ENCODE data around the gene ATXN7L2.

The ATXN7L2 gene

DNA sequence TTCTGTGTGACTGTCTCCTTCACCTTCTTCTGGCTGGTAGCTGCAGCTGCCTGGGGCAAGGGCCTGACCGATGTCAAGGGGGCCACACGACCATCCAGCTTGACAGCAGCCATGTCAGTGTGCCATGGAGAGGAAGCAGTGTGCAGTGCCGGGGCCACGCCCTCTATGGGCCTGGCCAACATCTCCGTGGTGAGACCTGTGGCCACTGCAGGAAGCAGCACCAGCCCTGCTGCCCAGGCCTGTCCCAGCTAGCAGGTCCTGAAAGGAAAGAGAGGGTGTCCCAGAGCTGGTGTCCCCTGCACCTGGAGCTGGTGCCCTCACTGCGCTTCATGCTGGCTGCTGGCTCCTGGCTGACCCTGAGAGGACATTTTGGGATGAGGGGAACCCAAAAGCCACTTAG lies 5.9 kb upstream of the ATXN7L2 start:
- DNase-seq: peak; percentile 34

DNA sequence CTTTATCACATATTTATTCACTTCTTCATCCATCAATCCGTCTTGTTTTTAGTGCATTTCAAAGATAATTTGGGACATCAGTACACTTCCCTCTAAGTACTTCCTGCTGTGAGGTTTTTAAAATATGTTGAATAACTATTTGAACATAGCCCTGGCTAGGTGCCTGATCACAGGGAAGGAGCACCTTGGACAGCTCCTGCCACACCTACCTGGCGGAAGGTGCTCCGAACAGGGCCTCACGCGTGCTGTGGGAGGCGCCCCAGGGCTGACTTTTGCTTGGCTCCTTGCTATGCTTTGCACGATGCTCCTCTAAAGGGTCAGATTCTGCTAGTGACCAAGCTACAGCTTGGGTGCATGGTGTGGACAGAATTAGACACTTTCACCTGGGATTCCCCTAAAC lies 4.9 kb upstream of the ATXN7L2 start:
- peak; percentile 51 for DNase-seq

DNA sequence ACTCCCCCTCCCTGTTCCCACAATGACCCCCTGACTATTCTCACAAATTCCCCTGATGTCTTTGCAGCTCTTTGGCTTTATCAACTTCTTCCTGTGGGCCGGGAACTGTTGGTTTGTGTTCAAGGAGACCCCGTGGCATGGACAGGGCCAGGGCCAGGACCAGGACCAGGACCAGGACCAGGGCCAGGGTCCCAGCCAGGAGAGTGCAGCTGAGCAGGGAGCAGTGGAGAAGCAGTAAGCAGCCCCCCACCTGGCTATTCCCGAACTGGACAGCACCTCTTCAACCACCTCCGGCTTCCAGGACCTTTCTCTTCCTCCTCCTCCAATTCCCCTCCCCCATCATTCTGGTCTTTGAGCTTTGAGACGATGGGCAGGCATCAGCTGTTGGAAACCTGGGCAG lies 4.4 kb upstream of the ATXN7L2 start:
- peak; percentile 32 for DNase-seq

DNA sequence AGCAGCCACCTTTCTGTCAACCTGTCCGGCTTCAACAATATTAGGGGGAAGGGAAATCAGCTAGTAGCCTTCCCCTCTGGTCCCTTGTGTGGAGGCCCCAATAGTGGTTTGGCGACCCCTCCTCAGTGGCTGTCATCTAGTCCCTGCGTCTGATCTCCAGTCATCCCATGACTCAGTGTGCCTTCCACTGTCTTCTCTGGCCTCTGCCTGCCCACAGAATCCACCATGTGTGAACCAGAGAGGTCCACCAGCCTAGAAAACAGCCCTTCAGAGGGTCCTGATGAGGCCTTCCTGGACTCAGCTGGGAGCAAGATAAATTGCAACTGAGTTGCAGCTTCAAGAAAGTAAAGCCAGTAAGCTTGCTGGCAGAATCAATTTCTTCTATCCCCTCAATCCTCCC lies 3.8 kb upstream of the ATXN7L2 start:
- DNase-seq: peak; percentile 37

GRCh38 chr1:109481646-109482045 lies 2.1 kb upstream of the ATXN7L2 start:
- no peak for DNase-seq

DNA sequence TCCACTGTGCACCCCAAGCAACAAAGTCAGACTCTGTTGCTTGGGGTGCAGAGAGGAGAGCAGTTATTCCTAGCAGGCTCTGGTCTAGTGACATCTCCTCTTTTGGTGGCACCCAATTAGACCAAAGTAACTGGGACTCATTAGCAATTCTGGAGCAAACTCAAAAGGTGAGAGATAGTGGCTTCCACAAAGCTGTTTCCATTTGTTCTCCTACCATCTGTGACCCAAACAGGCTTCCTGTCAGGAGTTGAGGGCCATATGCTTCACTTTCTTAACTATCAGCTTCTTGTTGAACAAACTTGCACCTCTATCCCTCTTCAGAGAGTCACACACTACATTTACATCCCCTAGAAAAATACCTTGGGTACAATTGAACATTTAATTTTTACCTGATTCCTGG lies 1.5 kb upstream of the ATXN7L2 start:
- DNase-seq: no peak

GRCh38 chr1:109482791-109483671 lies 674 bp upstream of the ATXN7L2 start:
- DNase-seq: peak; percentile 73

- no peak for DNase-seq
Observed at GRCh38 chr1:109484519-109484975, 842 bp downstream of the ATXN7L2 start.

- no peak for DNase-seq
Observed at GRCh38 chr1:109485001-109485400, 1.3 kb downstream of the ATXN7L2 start.

DNA sequence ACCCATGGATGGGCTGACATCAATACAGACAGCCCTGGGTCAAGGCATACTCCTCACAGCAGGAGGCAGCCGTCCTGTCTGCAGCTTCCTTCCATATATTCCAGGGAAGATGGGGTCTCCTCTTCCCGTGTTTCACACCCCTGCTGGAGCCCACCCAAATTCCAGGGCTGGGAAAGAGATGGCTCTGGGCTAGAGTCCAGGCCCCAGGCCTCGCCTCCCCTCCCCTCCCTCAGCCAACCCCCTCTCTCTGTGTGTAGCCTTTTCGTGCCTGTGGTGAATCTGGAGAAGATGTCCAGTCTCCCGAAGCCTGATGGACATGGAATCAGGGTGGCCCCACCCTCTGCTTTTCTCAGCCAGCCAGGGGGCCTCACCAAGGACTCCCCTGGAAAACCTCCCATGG lies 3.6 kb downstream of the ATXN7L2 start:
- DNase-seq: no peak

DNA sequence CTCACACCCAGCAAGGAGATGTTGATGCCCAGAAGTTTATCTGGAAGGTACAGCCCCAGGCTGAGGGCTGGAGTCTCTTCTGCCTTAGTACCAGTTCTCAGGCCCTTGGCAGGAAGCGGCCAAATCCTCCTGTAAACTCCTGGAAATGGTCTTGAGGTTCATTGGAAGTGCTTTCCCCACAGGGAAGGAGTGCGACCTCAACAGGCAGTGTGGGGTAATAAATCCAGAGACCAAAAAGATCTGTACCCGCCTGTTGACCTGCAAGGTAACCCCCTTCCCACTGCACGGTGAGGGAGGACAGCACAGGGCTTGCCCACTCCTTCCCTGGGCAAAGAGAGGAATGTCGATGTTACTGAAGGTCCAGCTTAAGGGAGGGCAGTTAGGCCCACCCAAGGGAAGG lies 4.5 kb downstream of the ATXN7L2 start:
- DNase-seq: no peak

GRCh38 chr1:109488696-109489095 lies 5.0 kb downstream of the ATXN7L2 start:
- no peak for DNase-seq

GRCh38 chr1:109490029-109490933 lies 6.6 kb downstream of the ATXN7L2 start:
- DNase-seq: peak; percentile 82

DNA sequence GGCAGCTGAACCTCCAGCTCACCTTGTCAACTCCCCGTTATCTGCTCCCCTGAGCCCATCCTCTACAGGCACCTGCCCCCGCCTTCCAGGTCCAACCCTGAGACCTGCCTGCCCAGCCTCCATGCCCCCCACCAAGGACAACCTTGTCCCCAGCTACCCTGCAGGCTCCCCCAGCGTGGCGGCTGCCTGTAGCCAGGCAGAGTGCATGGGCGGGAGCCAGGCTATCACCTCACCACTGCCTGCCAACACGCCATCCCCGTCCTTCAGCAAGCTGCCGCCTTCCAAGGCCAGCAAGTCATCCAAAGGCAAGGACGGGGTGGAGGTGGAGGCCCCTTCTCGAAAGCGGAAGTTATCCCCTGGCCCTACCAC lies 7.2 kb downstream of the ATXN7L2 start:
- no peak for DNase-seq

- DNase-seq: no peak
Observed at GRCh38 chr1:109491372-109491771, 7.7 kb downstream of the ATXN7L2 start.

DNA sequence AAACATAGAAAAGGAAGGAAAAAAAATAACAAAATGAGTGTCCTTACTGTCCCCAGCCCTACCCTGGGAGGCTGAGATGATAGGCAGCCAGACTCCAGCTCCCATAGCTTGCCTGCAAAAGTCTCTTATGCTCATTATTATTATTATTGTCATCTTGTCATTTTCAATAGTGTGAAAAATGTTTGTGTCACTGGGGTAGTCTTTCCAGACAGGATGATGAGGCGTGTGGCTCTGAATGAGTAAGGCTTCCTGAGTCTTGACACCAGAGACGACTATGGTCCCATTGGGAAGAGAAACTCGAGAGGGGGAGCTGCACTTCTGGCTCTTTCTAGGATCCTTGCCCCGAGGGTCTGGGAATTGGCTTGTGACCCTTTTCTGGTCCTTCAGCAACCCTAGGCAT lies 9.1 kb downstream of the ATXN7L2 start:
- DNase-seq: peak; percentile 44

- DNase-seq: no peak
Observed at GRCh38 chr1:109493227-109493626, 9.5 kb downstream of the ATXN7L2 start.

- peak; percentile 96 for DNase-seq
Observed at GRCh38 chr1:109493805-109494539, 10.3 kb downstream of the ATXN7L2 start, which contains the start of gene CYB561D1. TSS of gene CYB561D1 (plus strand) at chr1:109494094. CDS start at chr1:109494140, 46 bp downstream.

GRCh38 chr1:109495738-109496137 lies 12.0 kb downstream of the ATXN7L2 start:
- DNase-seq: peak; percentile 47

- DNase-seq: peak; percentile 44
Observed at GRCh38 chr1:109497449-109498160, 13.9 kb downstream of the ATXN7L2 start.

DNA sequence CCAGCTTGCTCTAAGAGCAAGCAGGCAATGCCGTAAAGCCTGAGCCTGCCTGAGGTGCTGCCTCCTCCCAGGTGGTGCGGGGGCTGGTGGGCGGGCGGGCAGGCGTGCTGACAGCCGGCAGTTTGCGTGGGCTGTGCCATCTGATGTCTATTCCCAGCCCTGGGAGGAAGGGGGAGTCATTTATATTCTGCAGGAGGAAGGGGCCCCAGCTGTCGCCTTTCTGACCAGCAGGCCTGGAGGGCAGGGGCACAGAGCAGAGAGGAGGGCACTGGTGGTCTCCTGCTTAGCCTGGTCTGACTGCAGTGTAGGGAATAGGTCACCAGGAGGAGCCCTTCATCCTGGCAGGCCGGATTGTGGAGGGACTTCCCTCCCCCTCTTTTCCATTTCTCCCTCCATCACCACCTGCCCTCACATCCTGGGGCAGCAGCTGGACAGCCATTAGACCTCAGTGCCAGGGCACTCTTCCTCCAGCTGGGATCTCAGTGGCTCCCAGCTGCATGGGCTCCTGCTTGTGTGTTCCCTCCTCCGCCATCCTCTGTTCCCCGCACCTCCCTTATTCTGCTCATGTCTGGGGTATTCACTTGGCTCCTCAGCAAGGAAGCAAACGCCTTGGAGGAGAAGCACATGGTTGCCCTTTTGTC lies 14.6 kb downstream of the ATXN7L2 start:
- peak; percentile 62 for DNase-seq

- peak; percentile 43 for DNase-seq
Observed at GRCh38 chr1:109499081-109499480, 15.4 kb downstream of the ATXN7L2 start.

Measured in activated CD8-positive, alpha-beta memory T cell treated with anti-CD3 and anti-CD28 coated beads, Interleukin-2, amount 50 U/mL, for 48 hours (primary cell).